Sigmoid colon (tissue), 7 donors: ENCODE measurements around the gene CASP10. TPM values are rescaled to one million over a fixed set of nuclear protein-coding genes. Genes with fewer than 3 reads are reported as not detected.
"Not testable (repeated sequence)": the region's sequence is repeated elsewhere in the genome, so short reads cannot be mapped to it uniquely, and the experiment has no call there.

Source experiments
- DNase-seq: peaks from one replicate; pipeline ENCODE4 v3.0.0-alpha.2; 2019
- H3K27ac ChIP-seq, 4 donors: fragments of 200-600 bp; sonication (generic); one replicate each; pipeline ENCODE4 v1.5.1; 2016 to 2019; ENCODE audit warnings: mild to moderate bottlenecking in 1 of 4
- H3K27me3 ChIP-seq, 3 donors: fragments of 200-600 bp; sonication (generic); one replicate each; pipeline ENCODE4 v1.5.1; 2019; ENCODE audit warnings: mild to moderate bottlenecking in 1 of 3
- H3K36me3 ChIP-seq, 4 donors: fragments of 200-600 bp; sonication (generic); one replicate each; pipeline ENCODE4 v1.5.1; 2016 to 2019
- H3K4me1 ChIP-seq, 4 donors: fragments of 200-600 bp; sonication (generic); one replicate each; pipeline ENCODE4 v1.5.1; 2017 to 2019
- H3K4me3 ChIP-seq, 4 donors: fragments of 200-600 bp; sonication (generic); one replicate each; pipeline ENCODE4 v1.5.1; 2017 to 2019; ENCODE audit warnings: mild to moderate bottlenecking in 2 of 4, moderate library complexity in 1 of 4
- H3K9me3 ChIP-seq, 4 donors: fragments of 200-600 bp in 3 of 4; sonication (generic) in 3 of 4; one replicate each; pipeline versions ENCODE4 v1.5.1 to v1.6.1; 2013 to 2019
- CTCF ChIP-seq, 4 experiments: fragments of 450-650 bp in 3 of 4; fragments of 200-600 bp in 1 of 4; IDR thresholded peaks; one replicate each; pipeline ENCODE4 v1.5.1; 2016 to 2019; ENCODE audit warnings: antibody characterized with exemption in 4 of 4, mild to moderate bottlenecking in 3 of 4, moderate library complexity in 2 of 4
- EP300 ChIP-seq, 4 donors: sonication (generic); formaldehyde crosslinking; IDR thresholded peaks; one replicate each; pipeline ENCODE4 v1.6.1; 2017; ENCODE audit warnings: antibody characterized with exemption in 4 of 4
- POLR2A ChIP-seq, 2 donors: fragments of 450-650 bp; IDR thresholded peaks; one replicate each; pipeline ENCODE4 v1.6.1; 2016; ENCODE audit warnings: antibody characterized with exemption in 2 of 2, mild to moderate bottlenecking in 2 of 2, moderate library complexity in 2 of 2
- POLR2AphosphoS5 ChIP-seq, 4 donors: sonication (generic); formaldehyde crosslinking; IDR thresholded peaks; one replicate each; pipeline ENCODE4 v1.6.1; 2017; ENCODE audit warnings: antibody characterized with exemption in 4 of 4
- WGBS, 2 donors: extraction: QIAGEN DNeasy Blood & Tissue Kit; methylation state at CpG; one replicate each; pipeline ENCODE4 v1.1.7; 2013; 5-methylcytosine and 5-hydroxymethylcytosine counted together
- intact Hi-C: fragments of 100-400 bp; cut with DNase I; formaldehyde crosslinking; loops from one replicate; pipeline ENCODE4 v1.15.1; 2023
- polyA plus RNA-seq, 3 donors: library from polyadenylated mRNA; stranded (reverse); fragments of 200-250 nt; gene quantifications; one replicate each; pipeline ENCODE4 v1.2.3, GENCODE V29; 2013
- total RNA-seq, 4 donors: library from RNA; depleted of rRNA; stranded (reverse); fragments of >200 nt; gene quantifications; one replicate each; pipeline ENCODE4 v1.1.0, GENCODE V29; 2016
- donor health status: healthy with polysubstance abuse.
- donor health status: Bipolar disorder and iron deficiency.
- donor health status: healthy.

CASP10 gene
- total and polyA plus RNA-seq, 7 donors, result 3.9 to 26.9 (median 11.4) TPM

GRCh38 chr2:201164166-201164565 is 18.8 kb upstream of the CASP10 start:
- Histone ChIP-seq H3K9me3 (no peaks in the 10 kb centered on the region), H3K36me3 (peaks cover 25 to 86% (median 51%) of the 10 kb centered on the region in 4 donors), H3K4me1 (peaks cover 0 to 6% (median 2%) of the 10 kb centered on the region in 4 donors), H3K27ac (peak overlapping the region in 1 of 4 donors; percentile 41), H3K4me3 (no peak overlapping the region), H3K27me3 (no peaks in the 10 kb centered on the region)
- DNase-seq, result no peak
- no peak for TF ChIP-seq POLR2A (IDR thresholded peaks at IDR 0.05)
- no peak for TF ChIP-seq EP300 (IDR thresholded peaks at IDR 0.05)
- TF ChIP-seq POLR2AphosphoS5 (IDR thresholded peaks at IDR 0.05), result no peak
- no peak for TF ChIP-seq CTCF (IDR thresholded peaks at IDR 0.05)
- intact Hi-C loops, result no loop called here
- WGBS, 2 donors, result 93 to 97% methylated on average over 1 of the region's 1 CpG

- DNase-seq, result no peak
- H3K27me3 ChIP-seq, result no peaks in the 10 kb centered on the region
- WGBS, 2 donors, result 96% methylated on average over 3 of the region's 3 CpGs
- no peak overlapping the region for H3K4me3 ChIP-seq
- H3K9me3 ChIP-seq, result no peaks in the 10 kb centered on the region
- intact Hi-C loops, result no loop called here
- peaks cover 0 to 6% (median 2%) of the 10 kb centered on the region in 4 donors for H3K4me1 ChIP-seq
- H3K36me3 ChIP-seq, result peaks cover 19 to 53% (median 25%) of the 10 kb centered on the region in 4 donors
- H3K27ac ChIP-seq, result no peak overlapping the region
- no peak for TF ChIP-seq POLR2AphosphoS5 (IDR thresholded peaks at IDR 0.05)
- no peak for TF ChIP-seq CTCF (IDR thresholded peaks at IDR 0.05)
- no peak for TF ChIP-seq POLR2A (IDR thresholded peaks at IDR 0.05)
- no peak for TF ChIP-seq EP300 (IDR thresholded peaks at IDR 0.05)
Measured at GRCh38 chr2:201167546-201167945, 15.4 kb upstream of the CASP10 start.

- intact Hi-C loops, H3K4me1 ChIP-seq, DNase-seq, H3K4me3 ChIP-seq, H3K9me3 ChIP-seq, H3K27me3 ChIP-seq, H3K27ac ChIP-seq: not testable (repeated sequence)
- 84 to 98% methylated on average over 1 of the region's 1 CpG for WGBS, 2 donors
- H3K36me3 ChIP-seq, result peaks cover 14 to 44% (median 17%) of the 10 kb centered on the region in 4 donors
Measured at GRCh38 chr2:201168496-201168895, 14.4 kb upstream of the CASP10 start.

- no peak for TF ChIP-seq EP300 (IDR thresholded peaks at IDR 0.05)
- TF ChIP-seq POLR2AphosphoS5 (IDR thresholded peaks at IDR 0.05), result peak in 1 of 4 donors; percentile 9
- peaks cover 0 to 16% (median 0%) of the 10 kb centered on the region in 4 donors for H3K36me3 ChIP-seq
- no peak overlapping the region for H3K4me3 ChIP-seq
- intact Hi-C loops, result loop anchor here (10.0 kb wide), 1 partner anchor 267 kb away; no protein-coding TSS in a partner anchor
- DNase-seq, result no peak
- H3K4me1 ChIP-seq, result no peaks in the 10 kb centered on the region
- 76 to 80% methylated on average over 6 of the region's 6 CpGs for WGBS, 2 donors
- H3K27ac ChIP-seq, result no peak overlapping the region
- no peaks in the 10 kb centered on the region for H3K9me3 ChIP-seq
- H3K27me3 ChIP-seq, result no peaks in the 10 kb centered on the region
Measured at GRCh38 chr2:201171259-201171814, 11.6 kb upstream of the CASP10 start.

- H3K4me1 ChIP-seq, result no peaks in the 10 kb centered on the region
- H3K36me3 ChIP-seq, result peaks cover 0 to 9% (median 0%) of the 10 kb centered on the region in 4 donors
- no peaks in the 10 kb centered on the region for H3K27me3 ChIP-seq
- H3K4me3 ChIP-seq, result no peak overlapping the region
- H3K27ac ChIP-seq, result no peak overlapping the region
- DNase-seq, result no peak
- WGBS, 2 donors, result 11 to 51% methylated on average over 2 of the region's 2 CpGs
- TF ChIP-seq POLR2A (IDR thresholded peaks at IDR 0.05) (no peak), EP300 (IDR thresholded peaks at IDR 0.05) (no peak), POLR2AphosphoS5 (IDR thresholded peaks at IDR 0.05) (no peak), CTCF (IDR thresholded peaks at IDR 0.05) (no peak)
- no peaks in the 10 kb centered on the region for H3K9me3 ChIP-seq
- intact Hi-C loops, result loop anchor here (10.0 kb wide), 1 partner anchor 267 kb away; no protein-coding TSS in a partner anchor
Measured at GRCh38 chr2:201172279-201172678, 10.7 kb upstream of the CASP10 start.

GRCh38 chr2:201174687-201175086 is 8.3 kb upstream of the CASP10 start:
- Histone ChIP-seq H3K27me3 (no peaks in the 10 kb centered on the region), H3K9me3 (no peaks in the 10 kb centered on the region), H3K36me3 (no peaks in the 10 kb centered on the region), H3K4me3 (no peak overlapping the region), H3K4me1 (no peaks in the 10 kb centered on the region), H3K27ac (no peak overlapping the region)
- DNase-seq, result no peak
- intact Hi-C loops, result loop anchor here (10.0 kb wide), 1 partner anchor 270 kb away; no protein-coding TSS in a partner anchor
- 67 to 95% methylated on average over 1 of the region's 1 CpG for WGBS, 2 donors
- TF ChIP-seq EP300 (IDR thresholded peaks at IDR 0.05) (no peak), POLR2A (IDR thresholded peaks at IDR 0.05) (no peak), POLR2AphosphoS5 (IDR thresholded peaks at IDR 0.05) (no peak), CTCF (IDR thresholded peaks at IDR 0.05) (no peak)
